OCI-LY3 (cell line): ENCODE measurements around the gene COLGALT1.
"Not testable (repeated sequence)": the region's sequence is repeated elsewhere in the genome, so short reads cannot be mapped to it uniquely, and the experiment has no call there.

ENCODE experiments used
- H2AFZ ChIP-seq: fragments of 200-600, 300-600 bp; shearing (Covaris generic); 2 replicates; pipeline ENCODE4 v1.6.0; 2014; ENCODE audit warnings: antibody characterized with exemption, low read depth, low read length
- H3K27ac ChIP-seq: fragments of 200-600, 300-600 bp; sonication (generic); 2 replicates; pipeline ENCODE4 v1.5.1; 2014; ENCODE audit warnings: mild to moderate bottlenecking, low read length, moderate library complexity, mixed read lengths
- H3K27me3 ChIP-seq: fragments of 200-600, 300-600 bp; sonication (generic); 2 replicates; pipeline ENCODE4 v1.6.1; 2014; ENCODE audit warnings: low read depth, low read length, mixed read lengths
- H3K36me3 ChIP-seq: fragments of 200-600, 300-600 bp; sonication (generic); replicated peaks from 2 replicates; pipeline ENCODE3; 2014; ENCODE audit warnings: low read depth, low read length, mixed read lengths
- H3K4me1 ChIP-seq: fragments of 300-600, 200-600 bp; sonication (generic); 2 replicates; pipeline ENCODE4 v1.6.1; 2014; ENCODE audit warnings: low read length, mixed read lengths
- H3K4me2 ChIP-seq: fragments of 200-600, 300-600 bp; sonication (generic); 2 replicates; pipeline ENCODE4 v1.6.1; 2014; ENCODE audit warnings: low read length, mixed read lengths
- H3K4me3 ChIP-seq: fragments of 300-600, 200-600 bp; sonication (generic); 2 replicates; pipeline ENCODE4 v1.5.1; 2014; ENCODE audit warnings: antibody characterized with exemption, mild to moderate bottlenecking, low read length, moderate library complexity
- H3K79me2 ChIP-seq: fragments of 300-600, 200-600 bp; shearing (Covaris generic); 2 replicates; pipeline ENCODE4 v1.6.1; 2014; ENCODE audit warnings: mild to moderate bottlenecking, low read length, mixed read lengths
- H3K9ac ChIP-seq: fragments of 300-600, 200-600 bp; shearing (Covaris generic); 2 replicates; pipeline ENCODE4 v1.6.0; 2014; ENCODE audit warnings: mild to moderate bottlenecking, low read length, moderate library complexity
- H3K9me3 ChIP-seq: fragments of 200-600, 300-600 bp; shearing (Covaris generic); 2 replicates; pipeline ENCODE4 v1.6.1; 2014; ENCODE audit warnings: low read length, mixed read lengths; ENCODE audit not compliant: insufficient read depth
- H4K20me1 ChIP-seq: fragments of 200-600, 300-600 bp; sonication (generic); 2 replicates; pipeline ENCODE4 v1.6.1; 2016; ENCODE audit warnings: low read length, mixed read lengths; ENCODE audit not compliant: insufficient read depth
- CTCF ChIP-seq: fragments of 200-600, 300-600 bp; sonication (generic); IDR thresholded peaks from 2 replicates; pipeline ENCODE4 v1.5.1; 2014; ENCODE audit warnings: antibody characterized with exemption, low read length, low read depth
- EZH2phosphoT487 ChIP-seq: fragments of 200-600 bp; shearing (Covaris generic); IDR thresholded peaks from 2 replicates; pipeline ENCODE4 v1.6.1; 2018; ENCODE audit warnings: antibody characterized with exemption, mixed run types, low read depth

COLGALT1 gene

DNA sequence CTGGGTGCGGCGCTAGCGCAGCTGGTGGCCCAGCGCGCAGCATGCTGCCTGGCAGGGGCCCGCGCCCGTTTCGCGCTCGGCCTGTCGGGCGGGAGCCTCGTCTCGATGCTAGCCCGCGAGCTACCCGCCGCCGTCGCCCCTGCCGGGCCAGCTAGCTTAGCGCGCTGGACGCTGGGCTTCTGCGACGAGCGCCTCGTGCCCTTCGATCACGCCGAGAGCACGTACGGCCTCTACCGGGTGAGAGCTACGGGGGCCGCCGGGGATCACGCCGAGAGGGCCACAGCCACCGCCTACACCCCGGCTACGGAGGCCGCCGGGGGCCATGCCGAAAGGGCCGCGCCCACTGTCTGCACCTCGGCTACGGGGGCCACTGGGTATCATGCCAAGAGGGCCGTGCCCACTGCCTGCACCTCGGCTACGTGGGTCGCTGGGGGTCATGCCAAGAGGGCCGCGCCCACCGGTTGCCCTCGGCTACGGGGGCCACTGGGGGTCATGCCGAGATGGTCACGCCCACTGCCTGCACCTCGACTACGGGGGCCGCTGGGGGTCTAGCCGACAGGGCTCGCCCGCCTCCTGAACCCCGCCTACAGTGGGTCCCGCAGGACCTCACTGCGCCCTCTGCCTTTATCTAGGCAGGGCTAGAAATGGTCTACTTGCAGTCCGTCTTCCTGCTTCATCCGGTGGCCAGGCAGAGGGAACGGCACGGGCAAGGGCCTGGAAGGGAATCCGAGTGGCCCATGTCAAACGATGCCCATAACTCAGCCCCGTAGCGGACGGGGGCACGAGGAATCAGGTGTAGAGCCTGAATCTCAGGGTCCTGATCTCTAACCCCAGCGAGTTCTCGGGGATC is 43.5 kb upstream of the COLGALT1 start:
- Histone ChIP-seq H3K4me2 (peak overlapping the region; percentile 72), H3K27me3 (no peaks in the 10 kb centered on the region), H3K9ac (peak overlapping the region; percentile 96), H3K79me2 (peaks cover 72% of the 10 kb centered on the region), H4K20me1 (no peaks in the 10 kb centered on the region), H2AFZ (no peak overlapping the region; the same call in 1 of the 2 replicates), H3K36me3 (peaks cover 32% of the 10 kb centered on the region), H3K9me3 (no peaks in the 10 kb centered on the region), H3K4me3 (peak overlapping the region; percentile 87), H3K27ac (peak overlapping the region; percentile 91), H3K4me1 (peaks cover 12% of the 10 kb centered on the region)
- TF ChIP-seq EZH2phosphoT487, result no peak
- TF ChIP-seq CTCF, result peak; percentile 59

GRCh38 chr19:17512574-17512939 is 42.9 kb upstream of the COLGALT1 start:
- H3K36me3 ChIP-seq, result peaks cover 38% of the 10 kb centered on the region
- TF ChIP-seq EZH2phosphoT487 (no peak), CTCF (no peak)
- H3K4me2 ChIP-seq, result peak overlapping the region; percentile 72
- H3K9ac ChIP-seq, result peak overlapping the region; percentile 96
- H3K4me1 ChIP-seq, result peaks cover 12% of the 10 kb centered on the region
- H4K20me1 ChIP-seq, result no peaks in the 10 kb centered on the region
- no peak overlapping the region for H2AFZ ChIP-seq
- no peaks in the 10 kb centered on the region for H3K27me3 ChIP-seq
- H3K9me3 ChIP-seq, result peaks cover 5% of the 10 kb centered on the region
- peaks cover 72% of the 10 kb centered on the region for H3K79me2 ChIP-seq
- H3K27ac ChIP-seq, result peak overlapping the region; percentile 91
- H3K4me3 ChIP-seq, result peak overlapping the region; percentile 87

DNA sequence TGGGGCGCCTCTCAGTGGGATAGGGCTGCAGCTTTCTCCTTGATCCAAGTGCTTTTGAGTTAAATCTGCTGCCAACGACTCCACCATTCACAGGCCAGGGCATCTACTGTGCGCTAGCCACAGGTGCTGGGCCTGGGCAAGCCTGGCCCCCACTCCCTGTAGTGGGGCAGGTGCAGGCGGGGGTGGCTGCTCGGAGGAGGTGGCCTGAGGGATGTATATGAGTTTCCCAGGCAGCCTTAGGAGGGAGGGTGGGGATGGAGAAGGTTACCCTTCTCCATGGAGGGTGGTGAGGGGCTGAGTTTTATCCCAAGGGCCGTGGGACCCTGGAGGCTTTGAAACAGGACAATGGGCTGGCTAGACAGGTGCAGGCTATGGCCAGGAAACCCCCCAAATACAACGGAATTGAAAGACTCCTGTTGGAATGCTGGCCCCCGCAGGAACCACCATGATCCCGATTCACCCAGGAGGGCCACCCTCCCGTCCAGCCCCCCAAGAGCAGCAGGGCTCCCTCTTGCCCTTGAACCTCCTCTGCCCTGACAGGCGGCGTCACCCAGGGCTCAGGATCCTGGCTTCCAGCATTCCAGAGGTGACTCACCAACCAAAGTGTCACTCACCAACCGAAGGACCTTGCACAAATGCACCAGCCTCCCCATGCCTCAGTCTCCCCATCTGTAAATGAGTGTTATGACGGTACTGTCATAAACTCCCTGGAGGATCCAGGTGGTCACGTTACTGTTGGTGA is 39.9 kb upstream of the COLGALT1 start:
- peaks cover 10% of the 10 kb centered on the region for H3K9me3 ChIP-seq
- no peak overlapping the region for H3K27ac ChIP-seq
- H3K27me3 ChIP-seq, result no peaks in the 10 kb centered on the region
- H3K79me2 ChIP-seq, result peaks cover 43% of the 10 kb centered on the region
- peaks cover 17% of the 10 kb centered on the region for H3K4me1 ChIP-seq
- no peak overlapping the region for H3K4me3 ChIP-seq
- peaks cover 41% of the 10 kb centered on the region for H3K36me3 ChIP-seq
- no peak for TF ChIP-seq CTCF
- TF ChIP-seq EZH2phosphoT487, result no peak
- H2AFZ ChIP-seq, result no peak overlapping the region
- no peak overlapping the region for H3K9ac ChIP-seq
- H3K4me2 ChIP-seq, result no peak overlapping the region
- no peaks in the 10 kb centered on the region for H4K20me1 ChIP-seq

DNA sequence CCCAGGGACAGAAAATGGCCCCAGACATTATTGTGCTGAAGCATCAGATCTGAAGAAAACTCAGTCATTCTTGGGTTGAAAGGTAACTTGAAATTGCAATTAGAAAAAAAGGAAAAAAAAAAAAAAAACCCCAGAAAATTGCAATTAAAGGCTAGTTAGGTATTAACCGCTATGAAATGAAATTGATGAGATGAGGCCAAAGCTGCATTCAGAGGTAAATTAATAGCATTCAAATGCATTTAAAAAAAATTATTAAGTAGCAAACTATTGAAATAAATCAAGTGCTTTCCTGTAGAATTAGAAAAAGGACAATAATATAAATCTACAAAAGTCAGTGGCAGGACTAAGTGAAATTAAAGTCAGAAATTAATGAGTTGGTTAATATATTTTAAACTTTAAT is 37.6 kb upstream of the COLGALT1 start:
- TF ChIP-seq EZH2phosphoT487, result no peak
- TF ChIP-seq CTCF, result no peak
- Histone ChIP-seq H2AFZ (no peak overlapping the region), H3K27me3 (no peaks in the 10 kb centered on the region), H3K79me2 (peaks cover 35% of the 10 kb centered on the region), H3K4me1 (peaks cover 25% of the 10 kb centered on the region), H3K36me3 (peaks cover 54% of the 10 kb centered on the region), H4K20me1 (no peaks in the 10 kb centered on the region), H3K27ac (peak overlapping the region; percentile 41; the same call in 1 of the 2 replicates), H3K4me2 (no peak overlapping the region), H3K9me3 (peaks cover 15% of the 10 kb centered on the region), H3K9ac (no peak overlapping the region), H3K4me3 (no peak overlapping the region)

- H3K79me2 ChIP-seq, result peaks cover 28% of the 10 kb centered on the region
- peaks cover 15% of the 10 kb centered on the region for H3K9me3 ChIP-seq
- H3K4me3 ChIP-seq, H3K9ac ChIP-seq, H2AFZ ChIP-seq, H4K20me1 ChIP-seq, H3K4me2 ChIP-seq, H3K27me3 ChIP-seq: not testable (repeated sequence)
- H3K36me3 ChIP-seq, result peaks cover 53% of the 10 kb centered on the region
- peaks cover 30% of the 10 kb centered on the region for H3K4me1 ChIP-seq
- peak overlapping the region; percentile 41 for H3K27ac ChIP-seq
Measured at GRCh38 chr19:17518654-17519053, 36.8 kb upstream of the COLGALT1 start.
